ENCODE results near the gene CAP1. TPM values are rescaled to one million over a fixed set of nuclear protein-coding genes. Genes with fewer than 3 reads are reported as not detected.

Gene CAP1
- polyA plus RNA-seq, 1 of the 3 experiments (the other 2 are of a cell fraction): 244 TPM

GRCh38 chr1:40045766-40046165 is 5.2 kb downstream of the CAP1 start:
- H3K4me1 ChIP-seq (ENCODE audit: control insufficient read depth in 1 of 2, insufficient read depth in 2 of 2, low read depth in 1 of 2, low read length in 1 of 2): peaks cover 14 to 21% of the 10 kb centered on the region in 2 experiments; a peak in 3 of 4 replicates
- peaks cover 7% of the 10 kb centered on the region for H3F3A ChIP-seq (replicated peaks; ENCODE audit: insufficient read depth)
- peaks cover 98% of the 10 kb centered on the region for H4K20me1 ChIP-seq (ENCODE audit: insufficient read depth)
- TF ChIP-seq IRF3 (IDR thresholded peaks at IDR 0.05; ENCODE audit: low read depth, low read length) (no peak), YY1 (IDR thresholded peaks at IDR 0.05; ENCODE audit: low read depth) (no peak), MAX (IDR thresholded peaks at IDR 0.05; ENCODE audit: low read depth) (no peak), EZH2phosphoT487 (IDR thresholded peaks at IDR 0.05; ENCODE audit: borderline replicate concordance, low read depth) (no peak), EP300 (IDR thresholded peaks at IDR 0.05; ENCODE audit: borderline replicate concordance in 1 of 2, low read depth in 1 of 2, low read length in 1 of 2) (no peak), NFIC (IDR thresholded peaks at IDR 0.05; ENCODE audit: borderline replicate concordance) (no peak), GATA2 (CRISPR knock-in tag; IDR thresholded peaks at IDR 0.05) (no peak), GABPA (IDR thresholded peaks at IDR 0.05; ENCODE audit: low read depth) (no peak), FOSL2 (IDR thresholded peaks at IDR 0.05; ENCODE audit: borderline replicate concordance, low read depth) (no peak), CTCF (IDR thresholded peaks at IDR 0.05) (no peak), TEAD4 (IDR thresholded peaks at IDR 0.05; ENCODE audit: borderline replicate concordance, insufficient read depth) (no peak), USF2 (IDR thresholded peaks at IDR 0.05; ENCODE audit: borderline replicate concordance, low read depth, low read length) (no peak), ZBTB33 (IDR thresholded peaks at IDR 0.05; ENCODE audit: borderline replicate concordance, low read depth) (no peak), SIN3A (IDR thresholded peaks at IDR 0.05; ENCODE audit: borderline replicate concordance, low read depth, low read length) (no peak), RAD21 (IDR thresholded peaks at IDR 0.05; ENCODE audit: low read length) (no peak), FOXJ3 (CRISPR knock-in tag; IDR thresholded peaks at IDR 0.05) (no peak)
- WGBS (ENCODE audit: low lambda C conversion rate): 100% methylated on average over 1 of the region's 3 CpGs
- H3K27ac ChIP-seq (ENCODE audit: low read depth in 2 of 2, low read length in 1 of 2): no peak overlapping the region
- no peaks in the 10 kb centered on the region for H3K9me3 ChIP-seq
- H3K9me2 ChIP-seq: no peaks in the 10 kb centered on the region
- H3K4me2 ChIP-seq: 0 out of 2 replicates have a peak overlapping the region, but pooled peaks have one; percentile 32
- H3K4me3 ChIP-seq (ENCODE audit: low read depth in 2 of 2, low read length in 1 of 2): no peak overlapping the region
- ChIA-PET CTCF (interaction anchor here (1.7 kb wide), 1 partner anchor 14 kb away, joined by 6 read pairs; no protein-coding TSS in a partner anchor), POLR2A (no interaction called here)
- H3K79me2 ChIP-seq (ENCODE audit: insufficient read depth): peaks cover 100% of the 10 kb centered on the region
- no peaks in the 10 kb centered on the region for H3K27me3 ChIP-seq (ENCODE audit: insufficient read depth)
- no peak overlapping the region for H2AFZ ChIP-seq (ENCODE audit: low read depth)
- no peak overlapping the region for H3K9ac ChIP-seq
- no peak for DNase-seq
- peaks cover 13 to 43% of the 10 kb centered on the region in 2 experiments for H3K36me3 ChIP-seq (replicated peaks in 1 of 2; ENCODE audit: control insufficient read depth in 1 of 2, insufficient read depth in 2 of 2, low read length in 1 of 2)

Measured in SK-N-SH (cell line).